ENCODE measurements around the gene NOXA1.

DNA sequence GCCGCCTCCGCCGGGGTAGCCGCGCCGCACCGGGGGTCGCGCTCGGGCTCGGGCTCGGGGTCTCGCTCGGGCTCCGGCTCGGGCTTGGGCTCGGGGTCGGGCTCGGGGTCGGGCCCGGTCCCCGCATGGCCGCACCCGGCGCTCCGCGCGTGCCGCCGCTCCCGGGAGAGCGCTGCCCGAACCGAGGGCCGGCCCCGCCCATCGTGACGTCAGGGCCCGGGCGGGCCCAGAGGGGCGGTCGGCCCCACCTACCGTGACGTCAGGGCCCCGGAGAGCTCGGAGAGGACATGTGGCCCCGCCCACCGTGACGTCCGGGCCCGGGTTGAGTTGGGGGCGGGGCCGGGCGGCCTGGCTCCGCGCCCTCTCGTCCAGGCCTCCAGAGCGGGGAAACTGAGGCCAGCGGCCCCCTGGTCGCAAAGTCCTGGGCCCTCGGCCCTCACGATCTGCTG, 36.0 kb downstream of the NOXA1 start, which contains the start of gene NSMF:
- TF ChIP-seq CTCF (IDR thresholded peaks at IDR 0.05; ENCODE audit: insufficient read depth, low read depth, low read length) (no peak), EZH2 (IDR thresholded peaks at IDR 0.05; ENCODE audit: insufficient read depth, low read length) (no peak)
